T-helper 2 cell treated with Interferon-gamma antibody and Interleukin-4, amounts not matched to agents 5 μg/mL and 100 μg/mL, for 36 hours (primary cell): Measurements from ENCODE around the gene ALB.

ENCODE experiments used
- DNase-seq: peaks from one replicate; pipeline ENCODE4 v3.0.0; 2021; ENCODE audit warnings: low spot score
- H3K27ac Mint-ChIP-seq: one replicate; pipeline ENCODE4 v1.8.0; 2021; ENCODE audit warnings: mild to moderate bottlenecking, mixed read lengths
- H3K27me3 Mint-ChIP-seq: one replicate; pipeline ENCODE4 v1.8.0; 2021; ENCODE audit warnings: low read depth, mixed read lengths
- H3K36me3 Mint-ChIP-seq: one replicate; pipeline ENCODE4 v1.8.0; 2021; ENCODE audit warnings: low read depth, mixed read lengths
- H3K4me1 Mint-ChIP-seq: one replicate; pipeline ENCODE4 v1.8.0; 2021; ENCODE audit warnings: low read depth, mixed read lengths
- H3K4me3 Mint-ChIP-seq: one replicate; pipeline ENCODE4 v1.8.0; 2022; ENCODE audit warnings: mild to moderate bottlenecking, moderate library complexity, mixed read lengths
- H3K9me3 Mint-ChIP-seq: one replicate; pipeline ENCODE4 v1.8.0; 2021; ENCODE audit warnings: mixed read lengths

The ALB gene

GRCh38 chr4:73413294-73413755 lies 9.2 kb downstream of the ALB start:
- H3K27ac Mint-ChIP-seq, result no peak overlapping the region
- no peaks in the 10 kb centered on the region for H3K27me3 Mint-ChIP-seq
- no peak for DNase-seq
- H3K36me3 Mint-ChIP-seq, result no peaks in the 10 kb centered on the region
- H3K4me3 Mint-ChIP-seq, result no peak overlapping the region
- no peaks in the 10 kb centered on the region for H3K4me1 Mint-ChIP-seq
- H3K9me3 Mint-ChIP-seq, result no peaks in the 10 kb centered on the region

GRCh38 chr4:73414936-73415271 lies 10.8 kb downstream of the ALB start:
- no peaks in the 10 kb centered on the region for H3K9me3 Mint-ChIP-seq
- DNase-seq, result no peak
- no peaks in the 10 kb centered on the region for H3K36me3 Mint-ChIP-seq
- no peaks in the 10 kb centered on the region for H3K27me3 Mint-ChIP-seq
- H3K4me1 Mint-ChIP-seq, result no peaks in the 10 kb centered on the region
- H3K27ac Mint-ChIP-seq, result no peak overlapping the region
- H3K4me3 Mint-ChIP-seq, result no peak overlapping the region

- H3K27me3 Mint-ChIP-seq, result no peaks in the 10 kb centered on the region
- H3K4me1 Mint-ChIP-seq, result no peaks in the 10 kb centered on the region
- no peaks in the 10 kb centered on the region for H3K36me3 Mint-ChIP-seq
- H3K4me3 Mint-ChIP-seq, result no peak overlapping the region
- H3K9me3 Mint-ChIP-seq, result no peaks in the 10 kb centered on the region
- no peak overlapping the region for H3K27ac Mint-ChIP-seq
- no peak for DNase-seq
Observed at GRCh38 chr4:73415807-73416238, 11.7 kb downstream of the ALB start.

- Mint-ChIP-seq H3K27ac (no peak overlapping the region), H3K27me3 (no peaks in the 10 kb centered on the region), H3K4me3 (no peak overlapping the region), H3K36me3 (no peaks in the 10 kb centered on the region), H3K9me3 (no peaks in the 10 kb centered on the region), H3K4me1 (no peaks in the 10 kb centered on the region)
- DNase-seq, result no peak
Observed at GRCh38 chr4:73416423-73417087, 12.5 kb downstream of the ALB start.

GRCh38 chr4:73417342-73417741 lies 13.3 kb downstream of the ALB start:
- Mint-ChIP-seq H3K36me3 (no peaks in the 10 kb centered on the region), H3K27me3 (no peaks in the 10 kb centered on the region), H3K9me3 (no peaks in the 10 kb centered on the region), H3K4me3 (no peak overlapping the region), H3K27ac (no peak overlapping the region), H3K4me1 (no peaks in the 10 kb centered on the region)
- DNase-seq, result no peak

- Mint-ChIP-seq H3K27ac (no peak overlapping the region), H3K9me3 (no peaks in the 10 kb centered on the region), H3K27me3 (no peaks in the 10 kb centered on the region), H3K4me1 (no peaks in the 10 kb centered on the region), H3K36me3 (no peaks in the 10 kb centered on the region), H3K4me3 (no peak overlapping the region)
- DNase-seq, result no peak
Observed at GRCh38 chr4:73417973-73418372, 13.9 kb downstream of the ALB start.

GRCh38 chr4:73418677-73419076 lies 14.6 kb downstream of the ALB start:
- DNase-seq, result no peak
- H3K36me3 Mint-ChIP-seq, result no peaks in the 10 kb centered on the region
- H3K27ac Mint-ChIP-seq, result no peak overlapping the region
- H3K4me3 Mint-ChIP-seq, result no peak overlapping the region
- H3K4me1 Mint-ChIP-seq, result no peaks in the 10 kb centered on the region
- no peaks in the 10 kb centered on the region for H3K9me3 Mint-ChIP-seq
- no peaks in the 10 kb centered on the region for H3K27me3 Mint-ChIP-seq

- no peaks in the 10 kb centered on the region for H3K36me3 Mint-ChIP-seq
- H3K4me3 Mint-ChIP-seq, result no peak overlapping the region
Observed at GRCh38 chr4:73419106-73420038, 15.3 kb downstream of the ALB start.

GRCh38 chr4:73420615-73421014 lies 16.5 kb downstream of the ALB start:
- Mint-ChIP-seq H3K27me3 (no peaks in the 10 kb centered on the region), H3K27ac (no peak overlapping the region), H3K36me3 (no peaks in the 10 kb centered on the region), H3K4me1 (no peaks in the 10 kb centered on the region), H3K4me3 (no peak overlapping the region), H3K9me3 (no peaks in the 10 kb centered on the region)
- no peak for DNase-seq

More at GRCh38 chr4:73419106-73420038, 15.3 kb downstream of the ALB start:
- H3K4me1 Mint-ChIP-seq, result no peaks in the 10 kb centered on the region
- no peaks in the 10 kb centered on the region for H3K9me3 Mint-ChIP-seq
- H3K27me3 Mint-ChIP-seq, result no peaks in the 10 kb centered on the region
- no peak overlapping the region for H3K27ac Mint-ChIP-seq
- no peak for DNase-seq

GRCh38 chr4:73421708-73422457 lies 17.8 kb downstream of the ALB start:
- Mint-ChIP-seq H3K4me1 (no peaks in the 10 kb centered on the region), H3K27me3 (no peaks in the 10 kb centered on the region), H3K4me3 (no peak overlapping the region), H3K9me3 (no peaks in the 10 kb centered on the region), H3K27ac (no peak overlapping the region), H3K36me3 (no peaks in the 10 kb centered on the region)
- DNase-seq, result no peak

GRCh38 chr4:73422458-73422752 lies 18.3 kb downstream of the ALB start:
- no peak for DNase-seq
- Mint-ChIP-seq H3K36me3 (no peaks in the 10 kb centered on the region), H3K4me3 (no peak overlapping the region), H3K9me3 (no peaks in the 10 kb centered on the region), H3K27me3 (no peaks in the 10 kb centered on the region), H3K27ac (no peak overlapping the region), H3K4me1 (no peaks in the 10 kb centered on the region)

GRCh38 chr4:73423184-73423583 lies 19.1 kb downstream of the ALB start:
- Mint-ChIP-seq H3K4me3 (no peak overlapping the region), H3K9me3 (no peaks in the 10 kb centered on the region), H3K4me1 (no peaks in the 10 kb centered on the region), H3K36me3 (no peaks in the 10 kb centered on the region), H3K27me3 (no peaks in the 10 kb centered on the region), H3K27ac (no peak overlapping the region)
- no peak for DNase-seq

- no peaks in the 10 kb centered on the region for H3K27me3 Mint-ChIP-seq
- H3K4me3 Mint-ChIP-seq, result no peak overlapping the region
- H3K9me3 Mint-ChIP-seq, result no peaks in the 10 kb centered on the region
- DNase-seq, result no peak
- no peaks in the 10 kb centered on the region for H3K4me1 Mint-ChIP-seq
- no peak overlapping the region for H3K27ac Mint-ChIP-seq
- no peaks in the 10 kb centered on the region for H3K36me3 Mint-ChIP-seq
Observed at GRCh38 chr4:73426666-73427065, 22.6 kb downstream of the ALB start.

- Mint-ChIP-seq H3K4me1 (no peaks in the 10 kb centered on the region), H3K4me3 (no peak overlapping the region)
Observed at GRCh38 chr4:73429118-73429517, 25.0 kb downstream of the ALB start.

More at GRCh38 chr4:73429118-73429517, 25.0 kb downstream of the ALB start:
- Mint-ChIP-seq H3K9me3 (no peaks in the 10 kb centered on the region), H3K36me3 (no peaks in the 10 kb centered on the region), H3K27me3 (no peaks in the 10 kb centered on the region), H3K27ac (no peak overlapping the region)
- DNase-seq, result no peak
